H9 (cell line): ENCODE data around the gene KRTAP10-8. TPM values are rescaled to one million over a fixed set of nuclear protein-coding genes. Genes with fewer than 3 reads are reported as not detected.

Source experiments
- DNase-seq: peaks from one replicate; pipeline ENCODE4 v3.0.0-alpha.2; 2017
- H2AFZ ChIP-seq: one replicate; pipeline ENCODE4 v1.6.1; 2013; ENCODE audit warnings: mild to moderate bottlenecking, low read length, control low read depth, moderate library complexity
- H2AK5ac ChIP-seq: 2 replicates; pipeline ENCODE4 v1.6.1; 2013; ENCODE audit warnings: low read length, control low read depth, mixed read lengths; ENCODE audit not compliant: insufficient read length
- H2BK120ac ChIP-seq: one replicate; pipeline ENCODE4 v1.6.1; 2013; ENCODE audit warnings: low read depth, mild to moderate bottlenecking, low read length, control low read depth, inconsistent platforms; ENCODE audit not compliant: poor library complexity, severe bottlenecking
- H2BK12ac ChIP-seq: 2 replicates; pipeline ENCODE4 v1.6.1; 2013; ENCODE audit warnings: low read length, control low read depth, mixed read lengths, low read depth; ENCODE audit not compliant: insufficient read length
- H2BK15ac ChIP-seq: 2 replicates; pipeline ENCODE4 v1.6.1; 2013; ENCODE audit warnings: low read depth, low read length, control low read depth
- H2BK20ac ChIP-seq: one replicate; pipeline ENCODE4 v1.6.1; 2013; ENCODE audit warnings: low read depth, mild to moderate bottlenecking, low read length, control low read depth, inconsistent platforms; ENCODE audit not compliant: poor library complexity, severe bottlenecking
- H2BK5ac ChIP-seq: 2 replicates; pipeline ENCODE4 v1.6.1; 2013; ENCODE audit warnings: low read length, control low read depth, mixed read lengths; ENCODE audit not compliant: insufficient read length
- H3K14ac ChIP-seq: 2 replicates; pipeline ENCODE4 v1.6.1; 2013; ENCODE audit warnings: low read length, control low read depth; ENCODE audit not compliant: insufficient read depth
- H3K18ac ChIP-seq: 2 replicates; pipeline ENCODE4 v1.6.1; 2013; ENCODE audit warnings: low read depth, mild to moderate bottlenecking, mixed read lengths, low read length, control low read depth; ENCODE audit not compliant: insufficient read length
- H3K23ac ChIP-seq: 2 replicates; pipeline ENCODE4 v1.6.1; 2013; ENCODE audit warnings: low read length, control low read depth, mixed read lengths, low read depth; ENCODE audit not compliant: insufficient read length
- H3K23me2 ChIP-seq: 2 replicates; pipeline ENCODE4 v1.6.1; 2013; ENCODE audit warnings: low read depth, mild to moderate bottlenecking, mixed read lengths, low read length, control low read depth; ENCODE audit not compliant: insufficient read length, poor library complexity, severe bottlenecking
- H3K27ac ChIP-seq: 2 replicates; pipeline ENCODE4 v1.5.1; 2013; ENCODE audit warnings: low read length, control low read depth, mixed read lengths, low read depth; ENCODE audit not compliant: insufficient read length
- H3K27me3 ChIP-seq: 2 replicates; pipeline ENCODE4 v1.6.1; 2013; ENCODE audit warnings: low read length, control low read depth, inconsistent platforms; ENCODE audit not compliant: insufficient read depth
- H3K4ac ChIP-seq: 2 replicates; pipeline ENCODE4 v1.6.1; 2013; ENCODE audit warnings: low read depth, mild to moderate bottlenecking, control low read depth, inconsistent platforms, low read length, moderate library complexity
- H3K4me1 ChIP-seq: 2 replicates; pipeline ENCODE4 v1.6.1; 2013; ENCODE audit warnings: low read length, control low read depth, inconsistent platforms; ENCODE audit not compliant: insufficient read depth
- H3K4me2 ChIP-seq: 2 replicates; pipeline ENCODE4 v1.6.1; 2013; ENCODE audit warnings: low read length, control low read depth, mixed read lengths; ENCODE audit not compliant: insufficient read length, insufficient read depth
- H3K56ac ChIP-seq: 2 replicates; pipeline ENCODE4 v1.6.1; 2013; ENCODE audit warnings: low read depth, mild to moderate bottlenecking, mixed read lengths, low read length, control low read depth; ENCODE audit not compliant: insufficient read length
- H3K79me1 ChIP-seq: 2 replicates; pipeline ENCODE4 v1.6.1; 2013; ENCODE audit warnings: low read depth, mild to moderate bottlenecking, moderate library complexity, low read length, control low read depth, inconsistent platforms; ENCODE audit not compliant: insufficient read depth, poor library complexity, severe bottlenecking
- H3K79me2 ChIP-seq: 2 replicates; pipeline ENCODE4 v1.6.1; 2013; ENCODE audit warnings: low read length, control low read depth, inconsistent platforms; ENCODE audit not compliant: insufficient read depth
- H3K9ac ChIP-seq: 2 replicates; pipeline ENCODE4 v1.6.1; 2013; ENCODE audit warnings: low read length, control low read depth, mixed read lengths; ENCODE audit not compliant: insufficient read length; ENCODE audit errors: extremely low read depth
- H3K9me3 ChIP-seq: one replicate; pipeline ENCODE4 v1.6.1; 2013; ENCODE audit warnings: low read depth, low read length, inconsistent platforms; ENCODE audit not compliant: control insufficient read depth
- H3T11ph ChIP-seq: one replicate; pipeline ENCODE4 v1.6.1; 2013; ENCODE audit warnings: mild to moderate bottlenecking, low read length, control low read depth, inconsistent platforms
- H4K20me1 ChIP-seq: one replicate; pipeline ENCODE4 v1.6.1; 2013; ENCODE audit not compliant: control insufficient read depth, insufficient read length, insufficient read depth
- H4K5ac ChIP-seq: 2 replicates; pipeline ENCODE4 v1.6.1; 2013; ENCODE audit warnings: low read depth, mild to moderate bottlenecking, mixed read lengths, low read length, control low read depth; ENCODE audit not compliant: insufficient read length
- H4K8ac ChIP-seq: replicated peaks from 2 replicates; pipeline ENCODE4 v1.6.1; 2013; ENCODE audit warnings: low read length, control low read depth, mixed read lengths, low read depth; ENCODE audit not compliant: insufficient read length
- H4K91ac ChIP-seq: 2 replicates; pipeline ENCODE4 v1.6.1; 2013; ENCODE audit warnings: low read depth, mild to moderate bottlenecking, moderate library complexity, mixed read lengths, low read length, control low read depth; ENCODE audit not compliant: insufficient read length
- H3K27ac Mint-ChIP-seq, 3 experiments: 2 replicates in 2 of 3; 3 replicates in 1 of 3; pipeline ENCODE4 v1.8.0; 2020 to 2021; ENCODE audit warnings: mixed read lengths in 3 of 3, mild to moderate bottlenecking in 1 of 3, moderate library complexity in 1 of 3
- H3K27me3 Mint-ChIP-seq: 2 replicates; pipeline ENCODE4 v1.8.0; 2021; ENCODE audit warnings: low read depth, mild to moderate bottlenecking, moderate library complexity, mixed read lengths
- H3K36me3 Mint-ChIP-seq, 3 experiments: 2 replicates in 2 of 3; 3 replicates in 1 of 3; pipeline ENCODE4 v1.8.0; 2020 to 2021; ENCODE audit warnings: low read depth in 3 of 3, mixed read lengths in 3 of 3; ENCODE audit not compliant: insufficient read depth in 1 of 3
- H3K4me1 Mint-ChIP-seq, 2 experiments: 2 replicates each; pipeline ENCODE4 v1.8.0; 2020; ENCODE audit warnings: mixed read lengths in 2 of 2
- H3K4me3 Mint-ChIP-seq, 2 experiments: 2 replicates in 1 of 2; 3 replicates in 1 of 2; pipeline ENCODE4 v1.8.0; 2020 to 2021; ENCODE audit warnings: mild to moderate bottlenecking in 2 of 2, mixed read lengths in 2 of 2, moderate library complexity in 1 of 2
- H3K9me3 Mint-ChIP-seq, 2 experiments: 2 replicates in 1 of 2; 3 replicates in 1 of 2; pipeline ENCODE4 v1.8.0; 2020; ENCODE audit warnings: mild to moderate bottlenecking in 2 of 2, mixed read lengths in 2 of 2, moderate library complexity in 1 of 2
- WGBS: extraction: QIAGEN DNeasy Blood & Tissue Kit; methylation state at CpG from one replicate; pipeline ENCODE4 v1.1.7; 2013; ENCODE audit warnings: missing lambda C conversion rate, low lambda C conversion rate, mixed read lengths; ENCODE audit not compliant: insufficient read length; ENCODE audit errors: extremely low coverage; 5-methylcytosine and 5-hydroxymethylcytosine counted together
- total RNA-seq: library from RNA; stranded (reverse); gene quantifications from 2 replicates; pipeline ENCODE4 v1.2.1, GENCODE V29; 2021
- TF ChIP-seq, protein P1 (sequence below): fragments of 200-600 bp; sonication (generic); conservative IDR thresholded peaks from 3 replicates; pipeline ENCODE4 v1.8.0; 2021; ENCODE audit warnings: antibody characterized with exemption, mild to moderate bottlenecking

The KRTAP10-8 gene
- total RNA-seq, 1 experiment from 2014 or later = not detected

DNA sequence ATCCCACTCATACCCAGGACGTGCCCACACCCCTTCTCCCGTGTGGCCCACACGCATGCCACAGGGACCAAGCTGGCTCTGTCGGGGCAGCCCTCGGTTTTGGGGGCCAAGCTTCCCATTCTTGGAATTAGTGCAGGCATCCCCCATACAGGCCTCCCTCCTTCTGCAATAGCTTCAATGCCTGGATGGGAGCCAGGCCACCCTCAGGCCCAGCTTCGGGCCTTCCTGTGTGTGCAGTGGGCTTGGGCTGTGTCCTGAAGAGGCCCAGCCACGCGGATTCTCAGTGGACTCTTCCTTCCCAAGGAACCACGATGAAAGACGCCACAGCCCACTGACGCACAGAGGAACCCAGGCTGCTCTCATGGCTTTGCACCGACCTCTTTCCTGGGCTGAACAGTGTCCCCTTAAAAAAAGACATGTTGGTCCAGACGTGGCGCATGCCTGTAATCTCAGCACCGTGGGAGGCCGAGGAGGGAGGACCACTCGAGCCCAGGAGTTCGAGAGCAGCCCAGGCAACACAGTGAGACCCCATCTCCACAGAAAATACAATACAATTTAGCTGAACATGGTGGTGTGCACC is 37.7 kb downstream of the KRTAP10-8 start:
- no peak for DNase-seq
- Mint-ChIP-seq H3K36me3 (peaks cover 11 to 16% (median 11%) of the 10 kb centered on the region in 3 experiments), H3K4me3 (no peak overlapping the region), H3K27me3 (peaks cover 15% of the 10 kb centered on the region), H3K9me3 (peaks cover 15 to 19% of the 10 kb centered on the region in 2 experiments), H3K4me1 (peaks cover 14 to 20% of the 10 kb centered on the region in 2 experiments), H3K27ac (no peak overlapping the region; a peak in 1 of 7 replicates)
- Histone ChIP-seq H3T11ph (no peak overlapping the region), H4K91ac (no peak overlapping the region), H2BK20ac (no peak overlapping the region), H3K23me2 (peaks cover 2% of the 10 kb centered on the region), H3K56ac (no peak overlapping the region), H3K9me3 (no peaks in the 10 kb centered on the region), H3K4me1 (no peaks in the 10 kb centered on the region), H2BK15ac (no peak overlapping the region), H3K79me1 (no peaks in the 10 kb centered on the region), H3K23ac (no peak overlapping the region), H3K4ac (no peak overlapping the region), H2BK12ac (no peak overlapping the region), H3K18ac (no peak overlapping the region), H2BK5ac (no peak overlapping the region), H3K14ac (no peak overlapping the region), H3K9ac (no peak overlapping the region), H2BK120ac (no peak overlapping the region), H2AFZ (no peak overlapping the region), H3K4me2 (no peak overlapping the region), H4K5ac (no peak overlapping the region), H3K79me2 (no peaks in the 10 kb centered on the region), H4K8ac (no peak overlapping the region), H3K27me3 (no peaks in the 10 kb centered on the region), H2AK5ac (no peak overlapping the region), H4K20me1 (no peaks in the 10 kb centered on the region), H3K27ac (no peak overlapping the region)
- TF ChIP-seq, protein P1, sequence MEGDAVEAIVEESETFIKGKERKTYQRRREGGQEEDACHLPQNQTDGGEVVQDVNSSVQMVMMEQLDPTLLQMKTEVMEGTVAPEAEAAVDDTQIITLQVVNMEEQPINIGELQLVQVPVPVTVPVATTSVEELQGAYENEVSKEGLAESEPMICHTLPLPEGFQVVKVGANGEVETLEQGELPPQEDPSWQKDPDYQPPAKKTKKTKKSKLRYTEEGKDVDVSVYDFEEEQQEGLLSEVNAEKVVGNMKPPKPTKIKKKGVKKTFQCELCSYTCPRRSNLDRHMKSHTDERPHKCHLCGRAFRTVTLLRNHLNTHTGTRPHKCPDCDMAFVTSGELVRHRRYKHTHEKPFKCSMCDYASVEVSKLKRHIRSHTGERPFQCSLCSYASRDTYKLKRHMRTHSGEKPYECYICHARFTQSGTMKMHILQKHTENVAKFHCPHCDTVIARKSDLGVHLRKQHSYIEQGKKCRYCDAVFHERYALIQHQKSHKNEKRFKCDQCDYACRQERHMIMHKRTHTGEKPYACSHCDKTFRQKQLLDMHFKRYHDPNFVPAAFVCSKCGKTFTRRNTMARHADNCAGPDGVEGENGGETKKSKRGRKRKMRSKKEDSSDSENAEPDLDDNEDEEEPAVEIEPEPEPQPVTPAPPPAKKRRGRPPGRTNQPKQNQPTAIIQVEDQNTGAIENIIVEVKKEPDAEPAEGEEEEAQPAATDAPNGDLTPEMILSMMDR = no peak
- WGBS = no CpG with 5 or more reads among the region's 18 CpGs
